Measurements from ENCODE around the gene SSR4.

DNA sequence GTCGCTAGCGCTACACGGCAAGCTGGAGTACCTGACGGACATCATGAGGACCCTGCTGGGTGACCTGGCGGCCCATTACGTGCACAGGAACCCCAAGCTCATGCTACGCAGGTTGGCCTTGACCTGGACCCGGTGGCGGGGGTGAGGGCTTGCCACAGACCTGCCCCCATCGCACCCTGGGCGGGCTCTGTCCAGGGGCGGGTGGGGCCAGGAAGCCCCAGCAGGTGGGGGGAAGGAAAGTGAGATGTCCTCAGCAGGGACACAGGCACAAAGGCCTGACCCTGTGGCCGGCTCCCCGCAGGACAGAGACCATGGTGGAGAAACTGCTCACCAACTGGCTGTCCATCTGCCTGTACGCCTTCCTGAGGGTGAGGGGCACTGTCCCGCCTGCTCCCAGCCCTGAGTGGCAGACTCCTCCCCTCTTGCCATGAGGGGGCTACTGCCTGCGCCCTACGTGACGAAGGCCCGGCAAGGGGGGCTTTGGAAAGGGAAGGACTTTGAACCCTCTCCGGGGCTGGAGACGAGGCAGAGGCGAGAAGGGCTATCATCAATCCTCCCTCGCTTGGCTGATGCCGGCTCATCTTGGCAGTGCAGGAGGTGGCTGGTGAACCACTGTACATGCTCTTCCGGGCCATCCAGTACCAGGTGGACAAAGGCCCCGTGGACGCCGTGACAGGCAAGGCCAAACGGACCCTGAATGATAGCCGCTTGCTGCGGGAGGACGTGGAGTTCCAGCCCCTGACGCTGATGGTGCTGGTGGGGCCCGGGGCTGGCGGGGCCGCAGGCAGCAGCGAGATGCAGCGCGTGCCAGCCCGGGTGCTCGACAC is 19.0 kb upstream of the SSR4 start:
- TF ChIP-seq, protein P1, sequence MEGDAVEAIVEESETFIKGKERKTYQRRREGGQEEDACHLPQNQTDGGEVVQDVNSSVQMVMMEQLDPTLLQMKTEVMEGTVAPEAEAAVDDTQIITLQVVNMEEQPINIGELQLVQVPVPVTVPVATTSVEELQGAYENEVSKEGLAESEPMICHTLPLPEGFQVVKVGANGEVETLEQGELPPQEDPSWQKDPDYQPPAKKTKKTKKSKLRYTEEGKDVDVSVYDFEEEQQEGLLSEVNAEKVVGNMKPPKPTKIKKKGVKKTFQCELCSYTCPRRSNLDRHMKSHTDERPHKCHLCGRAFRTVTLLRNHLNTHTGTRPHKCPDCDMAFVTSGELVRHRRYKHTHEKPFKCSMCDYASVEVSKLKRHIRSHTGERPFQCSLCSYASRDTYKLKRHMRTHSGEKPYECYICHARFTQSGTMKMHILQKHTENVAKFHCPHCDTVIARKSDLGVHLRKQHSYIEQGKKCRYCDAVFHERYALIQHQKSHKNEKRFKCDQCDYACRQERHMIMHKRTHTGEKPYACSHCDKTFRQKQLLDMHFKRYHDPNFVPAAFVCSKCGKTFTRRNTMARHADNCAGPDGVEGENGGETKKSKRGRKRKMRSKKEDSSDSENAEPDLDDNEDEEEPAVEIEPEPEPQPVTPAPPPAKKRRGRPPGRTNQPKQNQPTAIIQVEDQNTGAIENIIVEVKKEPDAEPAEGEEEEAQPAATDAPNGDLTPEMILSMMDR (IDR thresholded peaks at IDR 0.05), result no peak
- TF ChIP-seq, protein P2, sequence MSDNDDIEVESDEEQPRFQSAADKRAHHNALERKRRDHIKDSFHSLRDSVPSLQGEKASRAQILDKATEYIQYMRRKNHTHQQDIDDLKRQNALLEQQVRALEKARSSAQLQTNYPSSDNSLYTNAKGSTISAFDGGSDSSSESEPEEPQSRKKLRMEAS (CRISPR knock-in tag; IDR thresholded peaks at IDR 0.05), result no peak
- no peak for TF ChIP-seq ETV6 (CRISPR knock-in tag; IDR thresholded peaks at IDR 0.05)
- TF ChIP-seq, protein P3, sequence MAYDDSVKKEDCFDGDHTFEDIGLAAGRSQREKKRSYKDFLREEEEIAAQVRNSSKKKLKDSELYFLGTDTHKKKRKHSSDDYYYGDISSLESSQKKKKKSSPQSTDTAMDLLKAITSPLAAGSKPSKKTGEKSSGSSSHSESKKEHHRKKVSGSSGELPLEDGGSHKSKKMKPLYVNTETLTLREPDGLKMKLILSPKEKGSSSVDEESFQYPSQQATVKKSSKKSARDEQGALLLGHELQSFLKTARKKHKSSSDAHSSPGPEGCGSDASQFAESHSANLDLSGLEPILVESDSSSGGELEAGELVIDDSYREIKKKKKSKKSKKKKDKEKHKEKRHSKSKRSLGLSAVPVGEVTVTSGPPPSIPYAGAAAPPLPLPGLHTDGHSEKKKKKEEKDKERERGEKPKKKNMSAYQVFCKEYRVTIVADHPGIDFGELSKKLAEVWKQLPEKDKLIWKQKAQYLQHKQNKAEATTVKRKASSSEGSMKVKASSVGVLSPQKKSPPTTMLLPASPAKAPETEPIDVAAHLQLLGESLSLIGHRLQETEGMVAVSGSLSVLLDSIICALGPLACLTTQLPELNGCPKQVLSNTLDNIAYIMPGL (CRISPR knock-in tag; IDR thresholded peaks at IDR 0.05), result no peak

Measured in WTC11 (cell line).